ENCODE data around the gene C1QTNF2.

C1QTNF2 gene

DNA sequence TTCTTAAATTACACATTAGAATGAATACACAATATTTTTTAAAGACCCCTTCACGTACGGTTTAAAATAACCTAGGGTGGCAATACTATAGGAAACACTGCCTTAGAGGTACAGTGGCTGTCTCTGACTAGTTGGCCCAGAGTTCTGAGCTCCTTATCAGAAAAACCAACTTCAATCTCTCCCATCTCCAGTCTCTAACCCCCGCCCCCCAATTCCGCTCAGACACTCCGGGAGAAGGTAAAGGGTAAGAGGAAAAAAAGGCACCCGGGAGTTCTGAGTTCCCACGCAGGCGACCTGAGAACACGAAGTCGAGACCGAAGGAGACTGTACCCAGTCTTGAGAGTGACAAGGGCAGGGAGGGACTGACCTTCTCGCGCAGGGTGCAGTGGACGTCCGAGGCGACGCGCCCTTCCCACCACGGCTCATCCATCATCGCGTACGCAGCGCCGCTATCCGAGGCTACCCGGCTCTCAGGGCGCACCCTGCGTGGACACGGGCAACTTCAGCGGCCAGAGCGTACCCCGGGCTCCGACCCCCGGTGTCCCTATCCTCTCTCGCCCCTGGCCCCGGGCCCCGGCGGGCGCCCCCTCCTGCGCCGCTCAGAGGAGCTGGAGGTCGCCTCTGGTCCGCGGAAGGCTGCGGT is 58.8 kb downstream of the C1QTNF2 start:
- Mint-ChIP-seq H3K9me3 (no peaks in the 10 kb centered on the region), H3K27me3 (peaks cover 80% of the 10 kb centered on the region), H3K36me3 (ENCODE audit: low read depth) (no peaks in the 10 kb centered on the region), H3K4me1 (ENCODE audit: low read depth) (peaks cover 8% of the 10 kb centered on the region), H3K4me3 (peak overlapping the region; percentile 28), H3K27ac (no peak overlapping the region)
- DNase-seq = no peak

DNA sequence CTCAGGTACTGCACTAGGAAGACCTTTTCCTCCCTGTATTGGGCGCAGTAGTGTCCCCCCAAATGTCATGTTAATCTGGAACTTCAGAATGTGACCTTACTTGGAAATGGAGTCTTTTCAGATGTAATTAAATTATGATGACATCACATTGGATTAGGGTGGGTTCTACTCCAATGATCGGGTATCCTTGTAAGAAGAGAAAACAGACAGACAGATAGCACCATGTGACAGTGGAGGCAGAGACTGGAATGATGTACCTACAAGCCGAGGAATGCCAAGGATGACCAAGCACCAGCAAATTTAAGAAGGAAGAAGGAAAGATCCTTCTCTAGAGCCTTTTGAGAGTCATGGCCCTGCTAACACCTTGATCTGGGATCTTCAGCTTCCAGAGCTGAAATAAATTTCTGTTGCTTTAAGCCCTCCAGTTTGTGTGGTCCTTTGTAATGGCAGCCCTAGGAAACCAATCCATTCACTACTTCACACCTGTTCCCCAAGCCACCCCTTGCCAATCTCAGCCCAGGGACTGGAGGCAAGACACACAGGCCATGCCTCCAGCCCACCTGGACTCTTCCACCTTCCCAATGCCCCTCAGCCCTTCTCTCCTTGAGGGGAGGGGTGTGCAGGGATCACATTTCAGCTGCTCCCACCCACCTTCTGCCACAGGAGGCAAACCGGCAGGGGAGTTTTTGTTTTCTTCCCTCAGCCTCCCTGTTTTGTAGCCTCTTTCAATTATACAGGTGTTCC is 59.7 kb downstream of the C1QTNF2 start:
- Mint-ChIP-seq H3K36me3 (ENCODE audit: low read depth) (no peaks in the 10 kb centered on the region), H3K27ac (no peak overlapping the region), H3K9me3 (no peaks in the 10 kb centered on the region), H3K27me3 (peaks cover 71% of the 10 kb centered on the region), H3K4me1 (ENCODE audit: low read depth) (peaks cover 8% of the 10 kb centered on the region), H3K4me3 (no peak overlapping the region)
- DNase-seq = no peak

DNA sequence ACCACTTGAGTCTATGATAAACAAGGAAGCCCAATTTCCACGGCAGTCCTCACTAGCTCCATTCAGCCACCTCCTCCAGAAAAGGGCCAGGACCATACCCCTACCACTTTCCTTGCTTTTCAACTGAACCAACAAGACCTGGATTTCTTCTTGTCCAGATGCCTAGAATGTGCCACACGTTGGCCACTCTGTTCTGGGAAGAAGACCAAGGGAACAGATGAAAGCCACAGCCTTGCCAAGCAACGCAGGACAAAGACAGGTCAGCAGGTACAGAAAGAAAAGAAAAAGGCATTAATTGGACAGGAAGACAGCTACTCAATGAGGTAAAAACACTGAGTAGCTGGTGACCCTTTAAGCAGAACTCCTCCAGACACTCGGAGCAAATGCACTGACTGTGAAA is 60.3 kb downstream of the C1QTNF2 start:
- peaks cover 8% of the 10 kb centered on the region for H3K4me1 Mint-ChIP-seq (ENCODE audit: low read depth)
- no peak for DNase-seq
- no peak overlapping the region for H3K27ac Mint-ChIP-seq
- peaks cover 69% of the 10 kb centered on the region for H3K27me3 Mint-ChIP-seq
- H3K4me3 Mint-ChIP-seq = no peak overlapping the region
- no peaks in the 10 kb centered on the region for H3K36me3 Mint-ChIP-seq (ENCODE audit: low read depth)
- H3K9me3 Mint-ChIP-seq = no peaks in the 10 kb centered on the region

DNA sequence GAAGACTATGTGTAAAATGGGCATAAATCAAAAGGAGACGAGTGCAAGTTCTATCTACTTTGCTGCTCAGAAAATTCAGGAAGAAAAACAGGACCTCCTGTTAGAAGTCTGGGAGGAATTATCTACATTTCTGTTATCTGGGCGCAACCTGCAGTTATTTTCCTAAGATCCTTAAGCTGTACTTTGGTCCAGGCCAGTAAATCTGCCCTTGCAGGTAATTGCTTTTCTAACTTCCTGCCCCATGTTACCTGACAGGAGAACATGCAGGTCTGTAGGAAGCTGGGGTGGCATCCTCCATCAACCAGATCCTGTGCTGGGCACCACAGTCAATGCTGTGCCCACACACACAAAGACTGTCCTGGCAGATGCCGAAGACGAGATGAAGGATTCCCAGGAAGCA is 63.7 kb downstream of the C1QTNF2 start:
- peaks cover 3% of the 10 kb centered on the region for H3K4me1 Mint-ChIP-seq (ENCODE audit: low read depth)
- no peaks in the 10 kb centered on the region for H3K36me3 Mint-ChIP-seq (ENCODE audit: low read depth)
- peaks cover 48% of the 10 kb centered on the region for H3K27me3 Mint-ChIP-seq
- no peaks in the 10 kb centered on the region for H3K9me3 Mint-ChIP-seq
- no peak overlapping the region for H3K4me3 Mint-ChIP-seq
- no peak for DNase-seq
- no peak overlapping the region for H3K27ac Mint-ChIP-seq

DNA sequence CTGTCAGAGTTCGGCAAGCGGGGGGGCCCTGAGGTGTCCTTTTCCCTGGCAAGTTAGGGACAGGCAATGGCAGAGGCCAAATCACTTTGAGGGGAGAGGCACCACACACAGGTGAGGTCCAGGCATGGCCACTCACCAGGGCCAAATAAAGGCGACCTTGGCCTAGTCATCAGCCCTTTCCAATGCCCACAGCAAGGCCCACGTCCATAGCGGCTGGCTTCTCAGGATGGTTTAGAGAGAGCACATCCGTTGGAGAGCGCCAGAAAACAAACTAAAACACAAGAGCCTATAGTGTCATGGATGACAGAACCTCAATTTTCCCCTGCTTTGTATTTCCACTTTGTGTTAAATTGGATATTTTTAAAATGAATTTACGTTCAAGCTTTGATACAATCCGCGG is 65.1 kb downstream of the C1QTNF2 start:
- peaks cover 35% of the 10 kb centered on the region for H3K27me3 Mint-ChIP-seq

DNA sequence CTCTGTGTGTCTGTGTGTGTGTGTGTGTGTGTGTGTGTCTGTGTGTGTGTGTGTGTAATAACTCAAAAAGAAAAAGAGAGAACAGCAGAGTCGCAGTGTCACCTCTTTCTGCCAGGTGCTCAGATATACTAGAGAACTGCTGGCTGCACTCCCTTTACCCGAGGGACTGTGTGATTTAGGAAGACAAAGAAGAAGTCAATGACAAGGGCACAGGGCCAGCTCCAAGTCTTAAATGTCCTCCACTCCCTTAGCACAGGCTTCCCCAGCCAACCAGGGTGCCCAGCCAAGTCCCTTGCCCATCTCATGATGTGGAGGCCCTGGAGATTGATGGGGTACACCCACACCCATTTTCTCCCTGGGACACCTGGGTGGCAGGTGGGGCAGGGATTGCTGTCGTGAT is 66.7 kb downstream of the C1QTNF2 start:
- H3K27ac Mint-ChIP-seq = no peak overlapping the region
- H3K27me3 Mint-ChIP-seq = peaks cover 20% of the 10 kb centered on the region
- no peak overlapping the region for H3K4me3 Mint-ChIP-seq

More for the DNA sequence above, 65.1 kb downstream of the C1QTNF2 start:
- H3K4me3 Mint-ChIP-seq = no peak overlapping the region
- no peaks in the 10 kb centered on the region for H3K36me3 Mint-ChIP-seq (ENCODE audit: low read depth)
- no peak for DNase-seq
- no peak overlapping the region for H3K27ac Mint-ChIP-seq
- no peaks in the 10 kb centered on the region for H3K9me3 Mint-ChIP-seq
- no peaks in the 10 kb centered on the region for H3K4me1 Mint-ChIP-seq (ENCODE audit: low read depth)

DNA sequence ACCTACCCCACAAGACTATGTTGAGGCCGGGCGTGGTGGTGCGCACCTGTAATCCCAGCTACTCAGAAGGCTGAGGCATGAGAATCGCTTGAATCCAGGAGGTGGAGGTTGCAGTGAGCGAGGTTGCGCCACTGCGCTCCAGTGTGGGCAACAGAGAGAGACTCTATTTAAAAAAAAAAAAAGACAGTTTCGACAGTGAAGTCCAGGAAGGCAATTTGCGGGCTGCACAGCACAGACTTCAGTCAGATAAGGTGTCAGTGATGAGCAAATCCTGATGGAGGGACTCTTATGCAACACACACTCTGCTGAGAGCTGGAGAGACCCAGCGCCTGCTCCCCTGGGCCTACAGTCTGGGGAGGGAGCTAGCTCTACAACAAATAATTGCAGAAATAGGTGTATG is 72.2 kb downstream of the C1QTNF2 start:
- Mint-ChIP-seq H3K4me1 (ENCODE audit: low read depth) (no peaks in the 10 kb centered on the region), H3K27ac (no peak overlapping the region)

More for the DNA sequence above, 66.7 kb downstream of the C1QTNF2 start:
- no peak for DNase-seq
- Mint-ChIP-seq H3K9me3 (no peaks in the 10 kb centered on the region), H3K36me3 (ENCODE audit: low read depth) (no peaks in the 10 kb centered on the region), H3K4me1 (ENCODE audit: low read depth) (no peaks in the 10 kb centered on the region)

DNA sequence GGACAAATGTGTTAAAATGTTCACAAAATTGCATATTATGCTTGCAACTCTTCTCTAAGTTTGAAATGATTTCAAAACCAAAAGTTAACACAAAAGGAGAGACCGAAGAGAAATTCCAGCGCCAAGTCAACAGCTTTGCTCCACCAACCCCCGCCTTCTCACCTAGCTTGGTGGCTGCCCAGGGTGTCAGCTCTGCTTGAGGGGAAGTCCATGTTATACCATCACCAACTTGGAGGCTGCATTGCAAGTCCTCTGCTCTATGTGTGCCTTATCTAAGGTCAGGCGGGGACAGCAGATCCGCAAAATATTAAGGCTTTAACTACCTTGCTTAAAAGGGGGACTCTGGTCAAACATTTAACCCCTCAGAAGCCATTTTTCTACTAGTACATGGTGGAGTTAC is 72.7 kb downstream of the C1QTNF2 start:
- no peaks in the 10 kb centered on the region for H3K36me3 Mint-ChIP-seq (ENCODE audit: low read depth)
- H3K27me3 Mint-ChIP-seq = no peaks in the 10 kb centered on the region
- H3K27ac Mint-ChIP-seq = no peak overlapping the region
- H3K4me3 Mint-ChIP-seq = no peak overlapping the region
- no peak for DNase-seq
- no peaks in the 10 kb centered on the region for H3K4me1 Mint-ChIP-seq (ENCODE audit: low read depth)
- H3K9me3 Mint-ChIP-seq = no peaks in the 10 kb centered on the region

More for the DNA sequence above, 72.2 kb downstream of the C1QTNF2 start:
- DNase-seq = no peak
- no peaks in the 10 kb centered on the region for H3K9me3 Mint-ChIP-seq
- no peaks in the 10 kb centered on the region for H3K27me3 Mint-ChIP-seq
- H3K36me3 Mint-ChIP-seq (ENCODE audit: low read depth) = no peaks in the 10 kb centered on the region
- no peak overlapping the region for H3K4me3 Mint-ChIP-seq

Measured in activated T-cell treated with anti-CD3 and anti-CD28 coated beads, Interleukin-2, amount 50 U/mL, for 24 hours (primary cell).